Kidney capillary endothelial cell (primary cell): ENCODE measurements around the gene SECTM1.

Source experiments
- DNase-seq: peaks from one replicate; pipeline ENCODE4 v3.0.0-alpha.2; 2018; ENCODE audit warnings: low spot score

SECTM1 gene

DNA sequence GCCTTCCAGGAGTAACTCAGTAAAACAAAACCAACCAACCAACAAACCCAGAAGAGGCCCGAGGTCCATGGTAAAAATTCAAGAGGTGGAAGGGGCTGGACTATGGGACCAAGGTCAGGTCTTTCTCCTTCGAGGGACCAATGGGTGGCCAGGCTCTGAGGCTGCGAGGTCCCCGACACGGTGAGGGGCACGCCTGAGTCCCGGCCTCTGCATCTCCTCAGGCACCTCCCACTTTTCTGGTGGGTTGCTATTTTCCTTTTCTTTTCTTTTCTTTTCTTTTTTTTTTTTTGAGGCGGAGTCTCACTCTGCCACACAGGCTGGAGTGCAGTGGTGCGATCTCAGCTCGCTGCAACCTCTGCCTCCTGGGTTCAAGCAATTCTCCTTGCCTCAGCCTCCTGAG is 34.1 kb downstream of the SECTM1 start:
- DNase-seq: no peak

DNA sequence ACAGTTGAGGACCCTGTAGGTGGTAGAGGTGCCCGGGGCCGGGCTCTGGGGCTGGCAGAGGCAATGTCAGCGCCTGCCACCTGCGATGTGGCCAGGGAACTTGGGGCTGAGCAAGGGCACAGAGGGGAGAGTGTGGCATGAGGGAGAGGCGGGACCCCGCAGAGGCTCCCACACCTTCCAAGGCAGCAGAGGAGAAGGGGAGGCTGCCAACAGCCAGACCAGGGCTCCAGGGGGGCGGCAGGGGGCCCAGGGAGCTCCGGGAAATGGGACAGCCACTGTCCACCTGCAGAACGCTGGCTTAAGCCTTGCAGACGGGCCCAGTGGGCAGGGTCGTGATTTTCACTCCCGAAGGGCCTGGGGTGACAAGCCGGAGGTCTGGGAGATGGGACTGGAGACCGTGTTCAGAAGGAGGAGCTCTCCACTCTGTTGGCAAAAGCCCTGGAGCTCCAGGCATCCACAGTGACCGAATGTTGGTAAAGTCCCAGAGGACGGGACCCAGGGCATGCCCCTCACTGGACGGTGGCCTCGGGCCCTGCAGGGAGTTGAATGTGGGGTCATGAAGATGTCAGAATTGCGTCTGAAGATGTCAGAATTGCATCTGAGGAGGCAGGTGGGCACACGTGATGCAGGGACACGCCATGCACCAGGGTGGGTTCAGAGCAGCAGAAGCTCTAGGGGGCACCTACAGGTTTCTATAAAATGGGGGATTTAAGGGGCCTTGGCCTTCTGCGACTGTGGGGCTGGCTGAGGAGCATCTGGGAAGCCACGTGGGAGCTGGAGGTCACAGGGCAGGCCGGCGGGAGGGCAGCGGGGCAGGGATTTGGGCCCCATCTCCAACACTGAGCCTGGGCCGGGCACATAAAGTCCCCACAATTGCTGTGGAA is 34.8 kb downstream of the SECTM1 start:
- DNase-seq: no peak

DNA sequence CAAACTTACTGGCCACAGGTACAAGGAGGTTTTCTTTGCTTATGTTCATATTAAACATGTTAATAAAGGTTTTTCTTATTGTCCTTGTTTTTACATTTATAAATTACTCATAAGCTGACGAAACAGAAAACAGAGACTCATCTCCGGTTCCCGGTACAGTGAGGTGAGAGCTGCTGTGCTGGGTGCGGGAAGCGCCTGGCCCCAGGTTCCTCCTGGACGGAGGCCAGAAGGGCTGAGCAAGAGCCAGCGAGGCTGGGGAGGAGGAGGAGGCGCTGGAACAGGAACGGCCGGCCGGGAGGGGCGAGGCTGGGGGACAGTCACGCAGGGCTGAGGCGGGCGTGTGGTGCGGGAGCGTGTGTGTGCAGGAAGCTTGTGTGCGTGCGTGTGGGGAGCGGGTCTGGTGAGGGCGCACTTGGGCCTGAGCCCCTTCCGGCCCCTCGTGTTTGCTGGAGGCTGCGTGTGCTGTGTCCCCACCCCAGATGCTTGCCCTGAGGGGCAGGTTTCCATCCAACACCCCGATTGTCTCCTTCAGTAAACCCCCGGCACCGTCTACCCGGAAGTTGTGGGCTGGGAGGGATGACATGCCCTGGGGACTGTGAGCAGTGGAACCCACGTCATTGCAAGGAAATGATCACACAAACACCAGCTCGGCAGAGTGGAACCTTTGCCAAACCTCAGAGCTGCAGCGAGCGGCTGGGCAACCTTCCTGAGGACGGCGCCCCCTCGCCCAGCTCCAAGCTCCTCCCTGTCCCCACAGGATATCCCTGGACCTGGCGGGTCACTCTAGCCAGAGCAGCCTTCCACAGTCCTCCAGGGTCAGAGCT is 35.6 kb downstream of the SECTM1 start:
- DNase-seq: peak; percentile 94

DNA sequence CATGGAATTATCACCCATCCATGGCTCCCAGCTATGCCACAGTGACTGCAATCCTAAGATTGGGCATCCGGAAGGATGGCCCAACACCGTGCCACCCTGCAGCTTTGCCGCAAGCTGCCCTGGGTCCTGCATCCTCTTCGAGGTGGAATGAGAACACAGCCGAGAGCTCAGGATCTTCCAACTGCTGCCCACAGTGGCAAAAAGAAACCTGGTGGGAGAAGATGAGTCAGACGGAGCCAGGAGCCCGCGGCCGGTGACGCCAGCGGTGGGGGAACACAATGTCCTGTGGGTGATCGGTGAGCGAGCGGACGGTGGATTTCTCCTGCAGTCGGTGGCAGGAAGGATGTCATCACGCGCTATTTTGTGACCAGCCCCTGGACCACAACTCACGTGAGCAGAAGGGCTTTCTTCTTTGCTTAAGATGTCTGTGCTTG is 36.3 kb downstream of the SECTM1 start:
- no peak for DNase-seq

DNA sequence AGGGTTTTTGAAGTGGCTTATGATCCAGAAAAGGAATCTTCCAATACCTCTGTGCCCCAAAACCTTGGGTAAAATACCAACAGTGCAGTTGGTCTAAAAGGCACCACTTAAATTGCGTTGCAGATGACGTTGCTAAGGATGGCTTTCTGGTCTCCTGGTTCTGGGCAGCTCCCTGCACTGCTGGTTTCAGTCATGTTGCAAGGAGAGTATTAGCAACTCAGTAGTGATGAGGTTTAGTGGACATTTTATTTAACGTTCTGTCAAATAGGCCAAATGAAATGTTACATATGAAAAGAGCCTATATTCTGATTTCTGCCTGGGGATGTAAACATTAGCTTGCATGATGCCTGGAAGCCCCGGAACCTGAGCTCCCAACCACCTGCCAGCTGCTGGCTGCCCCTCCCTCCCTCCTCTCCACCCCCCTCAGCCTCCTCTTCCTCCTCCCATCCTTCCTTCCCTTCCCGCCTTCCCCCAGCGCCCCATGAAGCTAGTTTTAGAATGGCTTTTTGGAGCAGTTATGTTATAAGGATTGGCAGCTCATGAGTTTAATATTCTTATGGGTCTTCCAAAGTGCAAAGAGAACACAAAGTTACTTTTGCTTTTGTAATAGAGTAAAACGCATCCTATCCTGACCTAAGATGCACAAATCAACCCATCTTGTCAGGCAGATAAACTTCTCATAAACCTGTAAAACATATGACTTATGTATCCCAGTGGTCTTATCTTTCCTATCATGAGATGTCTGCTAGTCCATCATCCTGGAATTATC is 36.9 kb downstream of the SECTM1 start:
- DNase-seq: no peak

DNA sequence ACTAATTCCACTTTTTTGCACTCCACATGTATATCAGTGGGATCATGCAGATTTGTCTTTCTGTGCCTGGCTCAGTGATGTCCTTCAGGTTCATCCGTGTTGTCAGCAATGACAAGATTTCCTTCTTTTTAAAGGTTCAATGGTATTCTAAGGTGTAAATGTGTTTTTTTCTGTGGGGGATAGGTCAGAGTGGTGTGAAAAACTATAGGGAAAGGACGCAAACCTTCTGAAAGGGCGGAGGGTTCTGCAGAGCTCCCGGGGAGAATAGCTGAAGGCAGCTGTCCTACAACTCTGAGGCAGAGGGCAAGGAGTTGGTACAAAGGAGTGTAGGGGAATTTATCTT is 38.1 kb downstream of the SECTM1 start:
- DNase-seq: no peak

DNA sequence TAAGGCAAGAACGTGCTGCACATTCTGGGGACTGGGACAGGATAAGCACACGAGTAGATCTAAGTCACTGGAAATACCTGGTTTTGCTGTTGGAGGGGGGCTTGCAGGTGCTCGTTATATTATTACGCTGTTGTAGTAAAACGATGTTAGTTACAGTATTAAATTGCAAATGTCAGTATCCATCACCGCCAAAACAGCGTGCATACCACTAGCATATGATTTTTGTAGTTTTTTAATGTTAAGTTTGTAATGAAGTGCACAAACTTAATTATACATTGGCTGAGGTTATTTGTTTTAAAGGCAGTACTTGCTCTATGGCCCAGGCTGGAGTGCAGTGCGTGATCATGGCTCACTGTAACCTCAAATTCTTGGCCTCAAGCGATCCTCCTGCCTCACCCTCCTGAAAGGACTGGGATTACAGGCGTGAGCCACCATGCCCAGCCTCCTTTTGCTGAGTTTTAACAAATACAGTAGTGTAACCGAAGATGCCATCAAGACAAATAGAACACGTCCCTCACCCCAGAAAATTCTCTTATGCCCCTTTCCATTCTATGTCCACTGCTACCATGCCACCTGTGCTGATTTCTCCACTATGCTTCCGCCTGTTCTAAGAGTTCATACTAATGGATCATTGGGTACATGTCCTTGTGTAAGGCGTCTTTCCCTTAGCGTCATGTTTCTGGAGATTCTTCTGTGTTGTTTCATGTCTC is 39.3 kb downstream of the SECTM1 start:
- no peak for DNase-seq

DNA sequence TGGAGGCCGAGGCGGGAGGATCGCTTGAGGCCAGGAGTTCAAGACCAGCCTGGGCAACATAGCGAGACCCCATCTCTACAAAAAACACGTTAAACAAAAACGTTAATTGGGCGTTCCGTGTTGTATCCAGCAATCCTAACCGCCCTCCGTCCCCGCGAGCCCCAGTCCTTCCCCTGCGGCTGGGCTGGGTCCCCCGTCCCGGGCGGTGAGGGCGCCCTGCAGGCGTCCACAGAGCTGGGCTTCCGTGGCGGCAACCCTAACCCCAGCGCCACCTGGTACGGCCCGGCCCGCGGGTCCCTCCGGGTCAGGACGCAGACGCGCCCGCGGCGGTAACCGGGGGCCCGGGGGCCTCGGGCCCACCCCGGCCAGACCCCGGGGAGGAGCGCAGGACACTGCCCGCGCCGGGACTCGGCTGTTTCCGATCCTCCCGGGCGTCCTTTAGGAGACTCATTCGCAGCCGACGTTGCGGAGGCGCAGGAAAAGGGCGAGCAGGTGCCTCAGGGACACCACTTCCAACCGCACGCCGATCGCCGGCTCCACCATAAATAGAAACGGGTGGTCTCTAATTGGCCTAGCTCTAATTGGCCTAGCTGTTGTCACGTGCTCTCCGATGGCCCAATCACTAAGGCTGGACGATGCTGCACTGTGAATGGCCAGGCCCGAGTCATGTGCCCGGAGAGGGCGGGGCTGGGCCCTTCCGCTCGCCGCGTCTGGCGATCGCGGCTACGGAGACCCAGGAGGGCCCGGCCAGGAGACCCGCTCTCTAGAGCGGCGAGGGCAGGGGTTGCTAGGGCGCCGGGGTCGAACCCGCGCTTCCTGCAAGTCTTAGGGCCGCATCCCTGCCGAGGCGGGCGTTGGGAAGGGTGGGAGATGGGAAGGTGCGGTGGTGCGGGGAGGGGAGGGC is 41.1 kb downstream of the SECTM1 start:
- DNase-seq: peak; percentile 95

DNA sequence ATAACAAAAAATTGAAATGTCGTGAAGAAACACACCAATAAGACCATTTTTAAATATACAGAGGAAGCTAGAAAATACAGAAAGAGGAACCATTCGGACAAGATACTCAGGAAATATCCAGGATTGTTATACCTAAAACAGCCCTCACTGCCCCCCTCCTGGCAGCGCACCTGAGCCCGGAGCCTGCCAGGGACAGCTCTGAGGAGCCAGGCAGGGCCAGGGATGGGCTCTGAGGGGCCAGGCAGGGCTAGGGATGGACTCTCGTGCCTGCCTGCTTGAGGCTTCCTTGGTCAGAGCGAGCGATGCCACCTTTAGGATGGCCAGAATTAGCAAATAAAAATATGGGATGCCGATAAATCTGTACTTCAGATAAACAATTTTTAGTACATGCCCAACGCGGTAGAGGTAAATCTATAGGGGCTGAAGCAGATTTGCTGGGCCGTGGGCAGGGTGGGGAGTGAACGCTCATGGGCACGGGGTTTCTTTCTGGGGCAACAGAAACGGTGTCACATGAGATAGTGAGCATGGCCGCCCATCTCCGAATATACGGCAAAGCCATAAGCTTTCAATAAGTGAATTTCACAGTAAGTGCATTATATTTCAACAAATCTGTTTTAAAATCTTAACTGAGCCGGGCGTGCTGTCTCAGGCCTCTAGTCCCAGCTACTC is 41.9 kb downstream of the SECTM1 start:
- no peak for DNase-seq

DNA sequence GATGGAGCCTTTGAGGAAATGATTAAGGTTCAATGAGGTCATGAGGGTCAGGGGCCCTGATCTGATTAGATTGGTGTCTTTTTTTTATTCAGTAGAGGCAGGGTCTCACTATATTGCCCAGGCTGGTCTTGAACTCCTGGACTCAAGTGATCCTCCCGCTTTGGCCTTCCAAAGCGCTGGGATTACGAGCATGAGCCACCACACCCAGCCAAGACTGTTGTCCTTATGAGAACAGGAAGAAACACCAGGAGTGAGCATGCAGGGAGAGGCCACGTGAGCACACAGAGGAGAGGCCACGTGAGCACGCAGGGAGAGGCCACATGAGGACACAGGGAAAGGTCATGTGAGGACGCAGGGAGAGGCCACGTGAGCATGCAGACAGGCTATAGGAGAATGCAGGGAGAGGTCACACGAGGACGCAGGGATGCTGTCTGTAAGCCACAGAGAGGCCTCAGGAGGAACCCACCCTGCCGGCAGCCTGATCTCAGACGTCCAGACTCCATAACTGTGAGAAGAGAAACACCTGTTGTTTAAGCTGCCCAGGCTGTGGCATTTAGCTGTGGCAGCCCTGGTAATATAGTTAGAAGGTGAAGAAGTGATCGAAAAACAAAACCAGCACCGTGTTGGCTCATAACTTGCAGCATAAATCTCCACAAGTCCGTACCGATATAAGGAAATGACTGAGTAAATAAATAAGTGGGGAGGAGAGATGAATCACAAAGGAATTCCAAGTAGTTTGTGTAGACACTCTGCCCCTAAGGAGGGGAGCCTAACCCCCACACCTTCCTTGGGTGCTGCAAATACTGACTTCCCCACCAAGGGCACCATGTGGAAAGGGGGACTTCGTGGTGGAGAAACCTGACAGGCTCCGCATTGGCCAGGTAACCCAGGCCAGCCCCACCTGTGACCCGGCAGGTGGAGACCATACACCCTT is 45.4 kb downstream of the SECTM1 start:
- DNase-seq: no peak

DNA sequence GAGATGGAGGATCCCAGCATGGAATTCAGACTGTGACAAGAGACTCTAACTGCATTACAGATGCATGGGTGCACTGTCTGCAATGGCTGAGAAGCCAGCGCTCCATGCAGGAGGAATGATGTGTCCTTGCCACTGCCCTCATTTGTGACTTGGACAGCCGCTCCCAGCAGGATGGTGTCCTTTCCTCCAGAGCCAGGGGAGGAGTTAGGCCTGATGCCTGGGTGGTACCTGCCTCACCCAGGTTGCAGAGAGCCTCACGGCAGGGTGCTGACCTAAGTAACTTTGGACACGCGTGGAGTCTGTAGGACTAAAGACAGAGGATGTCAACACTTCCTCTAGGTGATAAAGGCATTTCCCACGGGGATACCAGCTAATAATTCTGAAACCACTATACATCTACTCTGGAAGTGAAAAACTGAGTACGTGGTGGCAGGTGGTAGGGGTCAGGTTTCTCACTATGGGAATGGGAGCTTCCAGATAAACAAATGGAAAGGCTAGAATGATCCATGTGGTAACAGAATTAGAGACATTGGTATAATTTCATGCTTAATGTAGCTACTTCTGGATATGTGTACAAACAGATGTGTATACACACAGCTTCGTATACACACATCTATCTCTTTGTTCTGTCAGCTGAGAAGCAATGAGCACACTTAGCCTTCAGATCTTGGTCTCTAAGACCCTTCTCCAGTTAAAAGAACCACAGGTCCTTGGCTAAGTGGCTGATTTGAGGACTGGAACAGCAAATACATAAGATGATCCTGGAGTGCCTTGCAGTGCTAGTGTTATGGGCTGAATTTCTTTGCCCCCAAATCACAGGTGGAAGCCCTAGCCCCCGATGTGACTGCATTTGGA is 46.3 kb downstream of the SECTM1 start:
- no peak for DNase-seq

DNA sequence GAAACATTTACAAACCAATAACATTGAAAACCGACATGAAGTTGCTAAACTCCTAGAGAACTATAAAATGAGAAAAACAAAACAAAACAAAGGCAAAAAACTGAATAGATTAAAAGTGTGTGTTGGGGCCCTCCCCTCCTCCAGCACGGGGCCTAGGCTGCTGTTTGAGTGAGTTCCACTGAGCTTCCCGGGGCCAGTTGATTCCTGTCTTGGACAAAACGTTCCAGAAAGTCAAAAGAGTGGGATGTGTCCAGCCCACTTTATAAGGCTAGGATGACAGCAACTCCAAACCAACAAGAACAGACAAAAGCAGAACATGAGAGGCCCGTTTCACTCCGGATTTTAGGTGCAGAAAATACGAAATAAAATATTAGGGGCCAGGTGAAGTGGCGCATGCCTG is 48.4 kb downstream of the SECTM1 start:
- DNase-seq: no peak

DNA sequence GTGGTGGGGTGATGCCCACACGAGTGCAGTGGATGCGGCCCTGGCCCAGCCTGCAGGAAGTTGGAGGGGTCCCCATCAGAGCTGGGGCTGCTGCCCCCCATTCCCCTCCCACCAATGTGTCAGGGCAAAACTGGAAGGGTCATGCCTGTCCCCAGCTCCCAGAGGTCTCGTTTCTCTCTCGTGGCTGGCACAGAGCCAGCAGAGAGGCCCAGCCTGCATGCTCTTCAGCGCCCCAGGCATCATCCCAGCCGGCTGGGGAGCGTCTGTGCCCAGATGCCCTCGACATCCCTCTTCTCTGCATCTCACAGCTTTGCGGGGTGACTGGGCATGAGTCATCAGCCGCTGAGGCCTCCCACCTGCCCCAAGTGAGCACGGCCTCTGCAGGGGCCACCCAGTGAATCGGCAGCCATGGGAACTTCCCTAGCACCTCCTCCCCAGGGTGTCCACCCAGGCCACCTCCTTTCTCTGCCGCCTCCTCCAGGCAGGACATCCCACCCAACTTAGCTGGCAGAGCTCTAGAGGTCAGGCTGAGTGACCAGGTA is 50.3 kb downstream of the SECTM1 start:
- no peak for DNase-seq

DNA sequence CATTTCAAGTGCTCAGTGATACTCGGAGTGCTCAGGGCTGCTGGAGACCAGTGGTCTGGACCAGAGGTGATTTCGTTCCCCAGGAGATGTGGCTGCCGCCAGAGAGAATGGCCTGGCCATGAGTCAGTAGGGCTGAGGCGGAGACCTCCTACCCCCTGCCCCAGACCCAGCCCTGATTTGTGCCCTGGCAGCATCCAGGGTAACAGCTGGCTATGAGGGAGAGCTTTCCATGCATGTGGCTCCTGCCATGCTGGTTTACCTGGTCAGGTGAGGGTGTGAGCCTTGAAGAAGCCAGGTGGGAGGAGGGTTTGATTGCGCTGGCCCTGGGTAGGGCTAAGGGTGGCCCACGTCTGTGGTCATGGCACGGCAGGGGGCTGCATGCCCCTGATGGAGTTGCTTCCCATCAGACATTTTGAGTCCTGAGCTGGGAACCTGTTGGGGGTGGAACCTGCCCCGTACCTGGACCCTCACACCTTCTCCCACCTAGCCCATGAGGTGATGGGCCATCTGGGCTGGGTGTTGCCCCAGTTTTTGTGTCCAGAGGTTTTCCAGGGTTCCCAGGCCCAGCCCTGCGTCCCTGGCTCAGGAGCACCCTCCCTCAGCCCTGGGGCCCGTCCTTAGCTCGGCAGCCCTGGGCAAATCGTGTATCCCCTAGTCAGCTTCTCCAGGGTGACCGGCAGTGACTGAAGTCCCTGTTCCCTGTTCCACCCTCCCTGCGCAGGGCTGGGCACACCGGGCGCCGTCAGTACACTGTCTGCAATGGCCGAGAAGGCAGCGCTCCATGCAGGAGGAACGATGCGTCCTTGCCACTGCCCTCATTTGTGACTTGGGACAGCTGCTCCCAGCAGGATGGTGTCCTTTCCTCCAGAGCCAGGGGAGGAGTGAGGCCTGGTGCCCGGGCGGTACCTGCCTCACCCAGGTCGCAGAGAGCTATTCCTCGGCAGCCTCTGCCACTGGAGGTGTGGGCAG is 51.0 kb downstream of the SECTM1 start:
- DNase-seq: no peak

DNA sequence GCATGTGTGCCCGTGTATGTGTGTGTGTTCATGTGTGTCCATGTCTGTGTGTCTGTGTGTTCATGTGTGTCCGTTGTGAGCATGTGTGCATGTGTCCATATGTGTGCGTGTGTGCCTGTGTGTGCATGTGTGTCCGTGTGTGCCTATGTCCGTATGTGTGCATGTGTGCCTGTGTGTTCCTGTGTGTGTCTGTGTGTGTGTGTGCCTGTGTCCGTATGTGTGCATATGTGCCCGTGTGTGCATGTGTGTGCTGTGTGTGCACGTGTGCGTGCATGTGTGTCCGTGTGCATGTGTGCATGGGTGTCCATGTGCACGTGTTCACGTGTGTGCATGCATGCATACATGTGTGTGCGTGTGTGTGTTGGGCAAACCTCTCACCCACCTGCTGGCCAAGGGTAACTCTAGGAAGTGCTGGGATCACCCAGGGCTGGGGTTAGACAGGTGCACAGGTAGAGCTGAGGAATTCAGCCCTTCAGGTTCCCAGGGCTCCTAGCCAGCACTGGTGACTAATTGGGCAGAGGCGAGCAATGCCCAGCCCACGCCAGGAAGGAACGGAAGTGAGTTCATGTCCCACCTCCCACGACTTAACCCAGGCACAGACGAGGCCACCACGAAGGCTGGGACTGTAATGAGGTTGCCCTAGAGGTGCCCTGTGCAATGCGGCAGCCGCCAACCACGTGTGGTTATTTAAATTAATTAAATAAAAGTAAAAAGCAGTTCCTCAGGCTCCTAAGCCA is 51.9 kb downstream of the SECTM1 start:
- DNase-seq: no peak

DNA sequence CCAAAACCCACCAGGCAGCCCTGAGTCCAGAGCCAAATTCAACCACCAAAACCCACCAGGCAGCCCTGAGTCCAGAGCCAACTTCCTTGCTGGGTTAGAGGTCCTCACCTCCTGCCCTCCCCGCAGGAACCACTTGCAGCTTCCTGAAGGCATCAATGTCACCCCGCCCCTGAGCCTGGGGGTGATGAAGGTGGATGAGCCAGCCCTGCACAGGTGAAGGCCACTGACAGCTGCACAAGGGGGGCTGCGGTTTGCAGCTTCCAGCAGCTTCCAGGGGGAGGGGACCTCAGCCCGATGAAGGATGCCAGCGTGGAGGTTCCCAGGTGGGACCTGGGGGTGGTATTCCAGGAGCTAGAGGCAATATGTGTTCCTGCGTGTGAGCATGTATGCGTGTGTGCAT is 52.5 kb downstream of the SECTM1 start:
- no peak for DNase-seq
